Measurements from ENCODE around the gene ANAPC5. TPM values are rescaled to one million over a fixed set of nuclear protein-coding genes. Genes with fewer than 3 reads are reported as not detected.
A peak's percentile ranks its signal among the peaks of the same experiment; 100 is the strongest.
"Not testable (repeated sequence)": the region's sequence is repeated elsewhere in the genome, so short reads cannot be mapped to it uniquely, and the experiment has no call there.

The ANAPC5 gene
- polyA plus RNA-seq (ENCODE audit: insufficient read length) = 113 TPM

GRCh38 chr12:121351820-121352681 lies at the start of gene ANAPC5:
Gene ANAPC5 (minus strand): TSS chr12:121352411. CDS start chr12:121352340, 71 bp downstream.
- DNase-seq = peak; percentile 97

GRCh38 chr12:121400332-121401139 lies 48.3 kb upstream of the ANAPC5 start:
- DNase-seq = peak; percentile 28

- peak; percentile 99 for DNase-seq
Measured at GRCh38 chr12:121399391-121400331, 47.5 kb upstream of the ANAPC5 start, which contains the start of gene RNF34. Gene RNF34 (plus strand): TSS chr12:121400118. CDS start chr12:121400213, 95 bp downstream.

GRCh38 chr12:121398355-121398754 lies 46.1 kb upstream of the ANAPC5 start:
- no peak for DNase-seq

GRCh38 chr12:121397521-121397920 lies 45.3 kb upstream of the ANAPC5 start:
- DNase-seq = no peak

- no peak for DNase-seq
Measured at GRCh38 chr12:121392325-121392716, 40.1 kb upstream of the ANAPC5 start.

GRCh38 chr12:121391619-121392324 lies 39.6 kb upstream of the ANAPC5 start:
- peak; percentile 18 for DNase-seq

- DNase-seq = no peak
Measured at GRCh38 chr12:121390856-121391255, 38.6 kb upstream of the ANAPC5 start.

- DNase-seq = no peak
Measured at GRCh38 chr12:121388421-121388981, 36.3 kb upstream of the ANAPC5 start.

- not testable (repeated sequence) for DNase-seq
Measured at GRCh38 chr12:121384891-121385290, 32.7 kb upstream of the ANAPC5 start.

GRCh38 chr12:121383601-121384021 lies 31.4 kb upstream of the ANAPC5 start:
- DNase-seq = no peak

- no peak for DNase-seq
Measured at GRCh38 chr12:121379945-121380344, 27.7 kb upstream of the ANAPC5 start.

- no peak for DNase-seq
Measured at GRCh38 chr12:121378736-121379135, 26.5 kb upstream of the ANAPC5 start.

- no peak for DNase-seq
Measured at GRCh38 chr12:121376754-121377697, 24.8 kb upstream of the ANAPC5 start.

- not testable (repeated sequence) for DNase-seq
Measured at GRCh38 chr12:121374945-121375584, 22.9 kb upstream of the ANAPC5 start.

- DNase-seq = not testable (repeated sequence)
Measured at GRCh38 chr12:121374336-121374735, 22.1 kb upstream of the ANAPC5 start.

- no peak for DNase-seq
Measured at GRCh38 chr12:121373755-121374154, 21.5 kb upstream of the ANAPC5 start.

GRCh38 chr12:121371404-121371803 lies 19.2 kb upstream of the ANAPC5 start:
- no peak for DNase-seq

- no peak for DNase-seq
Measured at GRCh38 chr12:121366063-121366459, 13.8 kb upstream of the ANAPC5 start.

All from hindlimb muscle (tissue), 1 donor.